NCI-H2029 (cell line): Measurements from ENCODE around the gene HSPG2.

Experiments
- DNase-seq: peaks from one replicate; lab custom pipeline; 2025; lab: John Stamatoyannopoulos, UW

HSPG2 gene

GRCh38 chr1:21898326-21899200 is 38.5 kb downstream of the HSPG2 start:
- DNase-seq, result no peak

GRCh38 chr1:21897844-21898243 is 39.3 kb downstream of the HSPG2 start:
- no peak for DNase-seq

DNA sequence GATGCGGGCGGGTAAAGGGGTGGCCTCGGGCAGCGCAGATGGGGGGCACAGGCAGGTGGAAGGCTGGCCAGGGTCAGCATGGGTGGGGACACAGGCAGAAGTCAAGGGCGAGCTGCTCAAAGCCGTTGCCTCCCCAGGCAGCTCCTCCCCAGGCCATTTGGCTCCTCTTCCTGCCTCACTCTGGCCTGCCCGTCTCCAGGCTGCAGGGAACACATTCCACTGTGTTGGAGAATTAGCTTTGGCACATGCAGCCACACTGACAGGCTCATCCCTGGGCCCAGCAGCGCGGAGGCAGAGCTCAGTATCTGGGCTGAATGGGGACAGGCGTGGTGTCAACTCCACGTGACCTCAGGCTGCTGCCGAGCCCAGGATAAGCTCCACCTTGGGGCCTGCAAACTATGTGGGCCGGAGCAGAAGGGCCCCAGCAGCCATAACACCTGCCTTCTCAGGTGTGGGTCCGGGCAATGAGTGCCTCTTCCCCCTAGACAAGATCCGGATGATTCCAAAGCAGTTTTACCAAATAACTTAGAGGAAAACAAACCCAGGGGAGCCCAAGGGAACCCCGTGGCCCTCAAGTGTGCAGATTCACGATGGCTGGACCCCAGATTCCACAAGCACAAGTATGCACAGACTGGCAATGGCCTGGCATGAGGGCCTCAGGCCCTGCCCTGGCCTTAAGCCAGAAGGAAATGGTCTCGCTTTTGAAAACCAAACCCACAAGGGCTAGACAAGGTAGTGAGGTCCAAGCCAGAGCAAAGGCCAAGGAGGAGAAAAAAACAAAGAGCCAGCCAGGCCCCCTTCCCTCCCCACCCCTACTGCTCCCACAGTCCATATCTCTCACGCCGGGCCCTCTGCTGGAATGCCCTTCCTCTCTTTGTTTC is 40.2 kb downstream of the HSPG2 start:
- DNase-seq, result no peak

GRCh38 chr1:21896026-21896425 is 41.1 kb downstream of the HSPG2 start:
- no peak for DNase-seq

DNA sequence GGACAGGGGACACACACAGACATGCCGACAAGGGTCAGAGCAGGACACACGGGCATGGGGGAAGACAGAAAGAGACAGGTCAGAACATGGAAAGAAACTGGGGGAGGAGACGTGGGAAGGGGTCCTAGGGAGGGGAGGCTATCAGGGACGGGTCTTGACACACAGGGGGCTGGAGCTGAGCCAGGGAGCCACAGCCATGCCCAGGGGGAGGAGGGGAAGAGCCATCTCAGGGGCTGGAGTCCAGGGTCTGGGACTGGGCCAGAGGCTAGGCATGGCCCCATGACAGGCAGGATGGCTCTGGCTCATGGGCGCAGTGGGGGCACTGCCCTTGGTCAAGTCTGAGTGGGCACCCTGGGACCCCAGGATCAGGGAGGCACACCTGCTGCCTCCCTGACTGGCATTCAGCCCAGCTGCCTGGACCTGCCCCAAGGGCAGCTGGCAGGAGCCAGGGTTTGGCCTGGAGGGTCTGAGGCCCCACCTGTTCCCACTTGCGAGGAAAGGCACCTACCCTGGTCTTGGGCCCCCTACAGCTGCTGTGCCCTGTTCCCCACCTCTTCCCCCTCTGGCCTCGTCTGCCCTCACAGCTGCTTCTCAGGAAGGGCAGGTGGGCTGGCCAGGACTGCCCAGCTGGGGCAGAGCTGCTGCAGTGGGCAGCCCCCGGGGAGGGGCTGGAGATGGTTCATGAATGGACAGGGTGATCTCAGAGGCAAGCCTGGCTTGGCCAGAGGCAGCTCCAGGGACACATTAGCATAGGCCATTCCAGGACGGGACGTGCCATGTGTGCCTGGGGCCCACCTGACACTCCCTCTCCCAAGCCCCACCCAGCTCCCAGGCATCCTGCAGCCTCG is 42.9 kb downstream of the HSPG2 start:
- no peak for DNase-seq

GRCh38 chr1:21893046-21893805 is 43.9 kb downstream of the HSPG2 start:
- DNase-seq, result no peak

DNA sequence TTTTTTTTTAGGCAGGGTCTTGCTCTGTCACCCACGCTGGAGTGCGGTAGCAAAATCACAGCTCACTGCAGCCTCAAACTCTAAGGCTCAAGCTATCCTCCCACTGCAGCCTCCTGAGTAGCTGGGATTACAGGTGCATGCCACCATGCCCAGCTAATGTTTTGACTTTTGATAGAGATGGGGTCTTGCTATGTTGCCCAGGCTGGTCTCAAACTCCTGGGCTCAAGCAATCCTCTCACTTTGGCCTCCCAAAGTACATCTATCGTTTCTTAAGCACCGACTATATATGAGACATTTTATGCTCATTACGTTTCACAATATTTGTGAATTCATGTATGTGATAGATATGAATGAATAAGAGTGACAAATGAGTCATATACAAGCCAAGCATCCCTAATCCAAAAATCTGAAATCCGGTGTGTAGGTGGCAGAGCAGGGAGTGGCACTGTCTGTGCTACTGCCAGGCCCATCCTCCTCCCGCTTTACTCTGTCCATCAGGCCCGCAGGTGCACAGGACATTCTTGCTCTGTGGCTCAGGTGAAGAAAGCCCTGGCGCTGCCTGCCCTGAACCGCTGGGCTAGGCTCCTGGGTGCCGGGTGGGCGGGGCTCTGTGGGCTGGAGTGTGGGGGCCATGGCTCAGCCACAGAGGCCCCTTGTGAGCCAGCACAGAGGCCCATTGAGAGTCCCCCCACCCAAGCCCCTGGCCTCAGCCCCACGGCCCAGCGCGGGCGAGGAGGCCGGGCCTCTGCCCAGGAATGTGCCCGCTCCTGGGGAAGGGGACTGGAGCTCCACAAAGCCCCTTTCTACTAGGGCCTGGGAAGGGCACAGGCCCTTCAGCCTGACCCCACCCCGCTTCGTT is 45.3 kb downstream of the HSPG2 start:
- DNase-seq, result no peak

DNA sequence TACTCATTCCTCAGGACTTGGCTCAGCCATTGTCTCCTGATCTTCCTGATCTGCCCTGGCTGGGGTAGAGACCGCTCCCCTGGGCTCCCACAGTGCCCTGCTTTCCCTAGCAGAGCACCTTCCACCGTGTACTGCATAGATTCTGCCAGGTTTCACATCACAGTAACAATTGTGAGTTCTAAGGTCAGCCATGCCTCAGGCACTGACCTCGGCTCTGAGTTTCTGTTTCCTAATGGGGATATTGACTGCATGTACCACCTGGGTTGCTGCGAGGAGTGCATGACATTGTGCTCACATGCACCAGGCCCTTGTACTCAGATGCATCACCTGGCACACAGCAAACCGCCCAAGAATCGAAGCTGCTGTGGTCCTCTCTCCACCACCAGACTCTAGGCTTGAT is 46.0 kb downstream of the HSPG2 start:
- DNase-seq, result no peak

DNA sequence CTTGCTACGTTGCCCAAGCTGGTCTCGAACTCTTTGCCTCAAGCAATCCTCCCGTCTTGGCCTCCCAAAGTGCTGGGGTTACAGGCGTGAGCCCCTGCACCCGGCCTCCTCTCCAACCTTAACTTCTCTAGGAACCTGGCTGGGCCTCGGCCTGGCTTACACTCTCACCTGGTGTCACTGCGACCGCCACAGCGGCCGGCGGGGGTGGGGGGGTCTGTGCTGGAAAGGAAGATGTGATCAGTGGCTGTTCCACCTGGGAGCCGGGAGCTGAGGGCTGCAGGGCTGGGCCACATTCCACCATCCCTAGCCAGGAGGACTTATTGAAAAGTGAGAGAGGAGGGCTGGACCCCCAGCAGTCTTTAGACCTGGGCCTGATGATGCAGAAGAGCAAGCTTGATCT is 48.6 kb downstream of the HSPG2 start:
- DNase-seq, result no peak

- no peak for DNase-seq
Measured at GRCh38 chr1:21887796-21888195, 49.3 kb downstream of the HSPG2 start.

- no peak for DNase-seq
Measured at GRCh38 chr1:21887216-21887736, 49.8 kb downstream of the HSPG2 start.

DNA sequence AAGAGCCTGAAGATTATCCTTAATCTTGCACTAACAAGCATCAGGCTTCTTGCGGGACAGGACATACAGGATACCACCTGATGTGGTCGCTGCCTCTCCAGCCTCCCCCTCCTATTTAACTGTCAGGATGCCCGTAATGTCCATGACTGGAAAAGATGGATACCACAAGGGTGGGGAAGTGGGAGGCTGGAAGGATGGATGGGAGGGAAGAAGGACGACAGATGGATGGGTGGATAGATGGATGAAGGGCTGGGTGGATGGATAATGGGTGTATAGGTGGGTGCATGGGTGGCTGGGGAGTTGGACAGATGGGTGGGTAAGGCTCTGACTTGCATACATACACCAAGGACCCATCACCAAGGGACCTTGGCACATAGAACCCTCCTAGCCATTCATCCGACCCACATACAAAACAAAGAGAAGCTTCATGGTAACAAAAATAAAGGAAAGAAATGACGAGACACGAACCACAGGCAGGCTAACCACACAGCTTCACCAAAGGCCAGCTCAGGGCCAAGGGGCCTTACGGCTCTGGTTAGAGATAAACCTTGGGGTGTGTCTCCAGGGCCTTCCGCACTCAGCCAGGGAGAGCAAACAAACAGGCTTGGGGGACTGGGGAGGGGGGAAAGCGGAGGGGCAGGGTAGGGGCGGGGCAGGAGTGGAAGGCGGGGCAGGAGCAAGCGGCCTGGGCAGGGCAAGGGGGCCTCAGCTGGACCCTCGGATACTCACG is 50.5 kb downstream of the HSPG2 start:
- DNase-seq, result no peak

DNA sequence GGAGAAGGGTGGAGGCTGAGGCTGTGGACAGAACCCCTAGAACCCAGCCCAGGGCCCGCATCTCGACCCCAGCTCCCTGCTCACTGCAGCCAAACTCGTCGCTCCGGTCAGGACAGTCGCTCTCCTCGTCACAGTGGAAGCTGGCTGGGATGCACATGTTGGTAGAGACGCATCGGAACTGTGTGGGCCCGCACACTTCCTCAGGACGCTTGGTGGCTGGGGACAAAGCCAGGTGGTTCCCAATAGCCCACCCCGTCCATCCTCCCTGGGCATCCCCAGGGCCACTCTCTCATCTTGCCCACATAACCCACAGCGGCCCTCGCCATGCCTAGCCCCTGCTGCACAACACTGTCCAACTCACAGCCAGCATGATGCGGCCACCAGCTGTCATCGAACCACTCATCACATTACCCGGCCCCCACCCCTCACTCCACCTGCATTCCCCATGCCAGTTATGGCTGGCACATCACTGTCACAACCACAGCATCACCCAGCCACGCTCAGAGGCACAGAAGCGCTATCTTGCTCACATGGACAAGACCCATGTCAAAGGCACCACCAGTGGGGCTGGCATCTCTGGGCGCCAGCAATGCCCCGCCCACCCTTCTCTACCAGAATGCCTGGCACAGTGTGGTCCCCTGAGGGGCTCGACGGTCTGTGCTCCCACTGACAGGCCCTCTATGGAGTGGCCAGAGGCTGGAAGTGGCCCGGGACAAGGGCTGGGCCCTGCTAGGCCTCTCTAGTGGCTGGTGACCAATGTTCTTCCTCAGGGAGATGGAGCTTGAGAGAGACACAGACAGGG is 51.7 kb downstream of the HSPG2 start:
- no peak for DNase-seq

DNA sequence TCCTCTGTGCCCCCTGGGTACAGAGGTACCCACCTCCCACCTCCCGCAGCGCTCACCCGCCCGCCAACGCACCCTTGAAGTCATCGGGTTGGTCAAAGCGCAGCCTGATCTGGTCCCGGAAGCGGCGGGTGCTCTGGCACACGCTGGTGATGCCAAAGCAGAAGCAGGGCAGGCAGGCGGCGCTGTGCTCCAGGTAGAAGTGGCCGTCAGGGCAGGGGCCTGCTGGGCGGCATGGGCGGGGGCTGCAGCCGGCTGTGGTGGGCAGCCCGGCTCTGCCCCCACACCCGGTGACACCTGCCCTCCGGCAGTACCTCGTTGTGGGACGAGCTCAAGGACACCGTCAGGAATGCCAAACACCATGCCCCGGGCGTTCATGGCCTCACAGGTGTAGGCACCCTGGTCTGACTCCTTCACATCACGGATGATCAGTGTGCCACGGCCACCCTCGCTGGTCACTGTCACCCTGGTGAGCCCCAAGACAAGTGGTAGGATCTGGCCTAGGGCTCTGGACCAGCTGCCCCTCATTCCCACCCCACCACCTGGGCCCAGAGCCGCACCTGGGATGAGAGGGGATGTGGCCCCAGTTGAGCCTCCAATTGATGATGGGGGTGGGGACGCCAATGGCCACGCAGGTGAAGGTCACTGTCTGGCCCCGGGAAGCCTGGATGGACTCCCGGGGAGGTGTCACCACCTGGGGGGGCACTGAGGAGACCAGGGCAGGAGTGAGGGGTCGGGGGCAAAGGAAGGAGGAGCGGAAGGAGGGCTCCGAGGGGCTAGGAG is 52.5 kb downstream of the HSPG2 start:
- DNase-seq, result no peak

DNA sequence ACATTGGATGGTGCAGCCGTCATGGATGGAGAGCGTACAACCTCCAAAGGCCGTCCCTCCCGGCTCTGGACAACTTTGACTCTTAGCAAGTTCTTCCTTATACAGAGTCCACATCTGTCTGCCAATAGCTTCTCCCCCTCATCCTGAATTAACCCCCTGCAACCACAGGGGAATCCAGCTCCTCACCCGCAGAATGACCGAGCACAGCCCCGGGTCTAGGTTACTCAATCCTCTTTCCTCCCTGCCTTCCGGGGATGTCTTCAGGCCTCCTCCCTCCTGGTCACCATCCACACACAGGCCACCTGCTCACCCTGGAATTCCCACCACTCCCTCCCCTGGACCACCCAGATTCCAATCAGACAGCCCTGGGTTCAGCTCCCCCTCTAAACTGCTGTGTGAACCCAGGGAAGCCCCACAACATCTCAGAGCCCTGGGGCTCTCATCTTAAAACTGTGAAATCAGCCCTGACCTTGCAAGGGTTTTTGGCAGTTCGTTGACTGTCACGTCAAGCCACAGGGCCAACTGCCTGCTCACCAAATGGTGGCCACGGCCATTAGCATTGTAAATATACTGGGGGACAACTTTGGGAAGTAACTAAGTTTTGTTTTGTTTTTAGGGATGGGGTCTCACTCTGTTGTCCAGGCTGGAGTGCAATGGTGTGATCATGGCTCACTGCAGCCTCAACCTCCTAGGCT is 54.2 kb downstream of the HSPG2 start:
- DNase-seq, result no peak

GRCh38 chr1:21881250-21881649 is 55.9 kb downstream of the HSPG2 start:
- DNase-seq, result no peak

DNA sequence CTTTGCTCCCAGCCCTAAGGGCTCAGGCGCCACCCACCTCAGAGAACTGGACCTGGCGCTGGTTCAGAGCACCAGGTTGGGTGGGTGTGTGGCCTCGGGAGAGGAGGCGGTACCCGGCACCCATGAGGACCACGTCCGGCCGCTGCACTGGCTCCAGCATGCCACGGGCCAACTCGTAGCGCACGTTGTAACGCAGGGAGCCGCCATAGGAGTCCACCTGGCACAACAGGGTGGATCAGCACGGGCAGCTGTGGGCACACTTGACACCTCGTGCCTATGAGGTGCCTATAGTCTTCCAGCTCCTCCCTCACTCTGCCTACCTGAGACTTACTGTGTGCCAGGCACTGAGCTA is 56.5 kb downstream of the HSPG2 start:
- no peak for DNase-seq
